Subcutaneous abdominal adipose tissue (tissue), 5 donors: ENCODE measurements around the gene MLST8.

Experiments
- H3K27ac ChIP-seq: one replicate; pipeline ENCODE4 v1.7.0; 2013; ENCODE audit warnings: low read depth, mild to moderate bottlenecking, inconsistent platforms, low read length, moderate library complexity
- H3K27me3 ChIP-seq, 5 donors: one replicate each; pipeline ENCODE4 v1.7.0; 2013; ENCODE audit warnings: low read length in 5 of 5, inconsistent platforms in 1 of 5; ENCODE audit not compliant: control insufficient read depth in 5 of 5, insufficient read depth in 4 of 5
- H3K36me3 ChIP-seq, 5 donors: one replicate each; pipeline ENCODE4 v1.7.0; 2013; ENCODE audit warnings: low read length in 5 of 5; ENCODE audit not compliant: control insufficient read depth in 5 of 5, insufficient read depth in 5 of 5
- H3K4me1 ChIP-seq, 5 donors: one replicate each; pipeline ENCODE4 v1.7.0; 2013; ENCODE audit warnings: low read length in 5 of 5, mild to moderate bottlenecking in 3 of 5, moderate library complexity in 1 of 5; ENCODE audit not compliant: control insufficient read depth in 5 of 5, insufficient read depth in 5 of 5
- H3K4me3 ChIP-seq, 5 donors: one replicate each; pipeline ENCODE4 v1.7.0; 2013; ENCODE audit warnings: low read length in 5 of 5, low read depth in 1 of 5
- H3K9ac ChIP-seq, 5 donors: one replicate each; pipeline ENCODE4 v1.7.0; 2013; ENCODE audit warnings: low read length in 5 of 5, mild to moderate bottlenecking in 4 of 5, moderate library complexity in 3 of 5
- H3K9me3 ChIP-seq, 5 donors: one replicate each; pipeline ENCODE4 v1.7.0; 2013; ENCODE audit warnings: low read length in 5 of 5; ENCODE audit not compliant: control insufficient read depth in 5 of 5
- donor health status: healthy.
- donor health status: healthy.
- donor health status: healthy.
- donor health status: healthy.
- donor health status: healthy.

MLST8 gene

DNA sequence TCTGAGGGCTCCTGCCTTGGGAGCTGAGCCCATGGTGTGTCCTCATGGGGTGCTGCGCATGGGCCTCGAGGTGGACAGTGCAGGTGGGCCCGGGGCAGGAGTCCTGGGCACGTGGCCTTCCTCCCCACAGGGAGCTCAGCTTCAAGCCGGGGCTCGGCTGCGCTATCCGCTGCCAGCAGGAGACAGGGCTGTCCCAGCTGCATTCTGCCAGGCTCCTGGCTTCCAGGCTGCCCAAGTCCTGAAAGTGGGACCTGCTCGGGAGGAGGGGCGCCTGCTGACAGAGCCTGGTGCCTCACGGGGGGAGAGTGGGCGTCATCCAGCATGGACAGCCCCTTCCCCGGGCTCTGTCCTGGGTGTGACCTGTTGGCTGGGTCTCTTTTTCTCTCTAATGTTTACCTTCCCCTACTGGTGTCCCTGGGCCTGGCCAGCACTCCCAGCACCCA lies 42.6 kb upstream of the MLST8 start:
- H3K27me3 ChIP-seq: no peaks in the 10 kb centered on the region
- H3K27ac ChIP-seq: no peak overlapping the region
- peaks cover 0 to 41% (median 36%) of the 10 kb centered on the region in 5 donors for H3K4me1 ChIP-seq
- H3K36me3 ChIP-seq: peaks cover 0 to 23% (median 19%) of the 10 kb centered on the region in 5 donors
- no peaks in the 10 kb centered on the region for H3K9me3 ChIP-seq
- no peak overlapping the region for H3K9ac ChIP-seq
- H3K4me3 ChIP-seq: no peak overlapping the region

DNA sequence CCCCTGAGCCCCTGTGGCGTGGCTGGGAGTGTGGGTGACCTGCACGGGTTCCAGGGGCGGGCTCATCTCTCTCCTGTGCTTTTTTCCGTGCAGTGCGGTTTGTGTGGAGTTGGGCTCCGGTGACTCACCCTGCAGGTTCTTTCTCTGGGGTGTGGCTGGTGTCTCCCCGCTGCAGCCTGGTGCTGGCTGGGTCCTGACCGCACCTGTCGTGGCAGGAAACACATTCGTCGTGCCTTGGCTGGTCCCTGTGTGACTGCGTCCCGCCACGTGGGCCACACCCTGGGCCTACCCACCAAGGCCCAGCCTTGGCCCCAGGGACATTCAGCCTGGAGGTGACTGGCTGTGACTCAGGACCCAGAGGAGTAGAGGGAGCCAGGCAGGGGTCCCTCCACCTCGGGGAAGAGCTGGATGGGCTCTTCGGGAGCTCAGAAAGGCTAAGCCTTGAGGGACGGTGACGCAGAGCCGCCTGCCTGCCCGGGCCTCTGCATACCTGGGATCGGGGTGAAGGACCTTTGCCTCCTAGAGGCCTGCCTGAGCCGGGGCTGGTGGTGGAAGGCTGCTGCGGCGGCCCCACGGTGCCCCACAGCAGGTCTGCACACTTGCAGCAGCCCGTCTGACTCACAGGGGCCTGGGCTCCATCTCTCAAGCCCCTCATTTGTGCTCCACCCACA lies 41.9 kb upstream of the MLST8 start:
- Histone ChIP-seq H3K27me3 (no peaks in the 10 kb centered on the region), H3K27ac (no peak overlapping the region), H3K9ac (no peak overlapping the region), H3K36me3 (peaks cover 0 to 30% (median 25%) of the 10 kb centered on the region in 5 donors), H3K4me3 (no peak overlapping the region), H3K9me3 (no peaks in the 10 kb centered on the region), H3K4me1 (peaks cover 0 to 34% (median 29%) of the 10 kb centered on the region in 5 donors)

DNA sequence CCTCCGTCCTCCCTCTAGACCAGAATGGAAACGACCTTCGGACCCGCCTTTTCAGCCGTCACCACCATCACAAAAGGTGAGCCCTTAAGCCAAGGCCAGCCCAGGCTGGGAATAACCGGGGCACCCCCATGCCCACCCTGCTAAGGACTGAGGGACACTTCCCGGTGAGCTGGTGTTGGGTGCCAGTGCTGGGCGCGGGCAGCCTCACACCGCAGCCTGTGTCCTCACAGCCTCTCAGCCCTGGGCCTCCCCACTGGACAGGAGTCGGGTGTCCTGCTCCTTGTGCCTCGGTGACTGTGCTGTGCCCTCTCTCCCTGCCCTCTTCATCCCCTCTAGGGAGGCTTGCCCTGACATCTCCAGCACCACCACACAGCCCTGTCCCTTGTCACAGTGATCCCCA lies 39.4 kb upstream of the MLST8 start:
- Histone ChIP-seq H3K36me3 (peaks cover 0 to 43% (median 30%) of the 10 kb centered on the region in 5 donors), H3K9me3 (no peaks in the 10 kb centered on the region), H3K4me3 (no peak overlapping the region), H3K9ac (no peak overlapping the region), H3K4me1 (peaks cover 0 to 20% (median 17%) of the 10 kb centered on the region in 5 donors), H3K27me3 (no peaks in the 10 kb centered on the region), H3K27ac (no peak overlapping the region)

DNA sequence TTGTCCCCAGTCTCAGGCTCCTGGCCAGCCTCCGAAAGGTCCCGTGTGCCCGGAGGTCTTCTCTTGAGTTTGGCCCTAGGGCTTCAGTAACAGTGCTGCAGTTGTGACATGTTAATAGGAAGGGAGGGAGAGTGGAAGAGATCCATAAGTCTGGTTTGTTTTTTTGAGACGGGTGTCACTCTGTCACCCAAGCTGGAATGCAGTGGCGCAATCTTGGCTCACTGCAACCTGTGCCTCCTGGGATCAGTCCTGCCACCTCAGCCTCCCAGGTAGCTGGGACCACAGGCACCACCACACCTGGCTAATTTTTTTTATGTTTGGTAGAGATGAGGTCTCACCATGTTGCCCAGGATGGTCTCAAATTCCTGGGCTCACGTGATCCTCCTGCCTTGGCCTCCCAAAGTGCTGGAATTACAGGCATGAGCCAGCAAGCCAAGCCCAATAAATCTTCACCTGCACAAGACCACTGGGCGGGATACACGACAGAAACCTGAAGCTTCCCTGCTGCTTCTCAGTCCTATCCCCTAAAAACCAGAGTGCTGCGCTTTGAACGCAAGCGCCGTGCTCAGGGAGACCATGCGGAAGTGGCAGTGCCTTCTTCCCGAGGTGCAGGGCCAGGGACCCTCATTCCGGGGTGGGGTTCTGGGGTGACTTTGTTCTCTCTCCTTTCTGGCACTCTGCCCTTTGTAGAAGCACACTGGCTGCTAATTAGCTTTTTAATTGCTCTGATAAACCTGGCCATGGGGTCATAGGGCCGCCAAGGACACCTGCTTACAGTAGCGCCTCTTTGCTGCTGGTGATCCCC lies 38.8 kb upstream of the MLST8 start:
- H3K4me1 ChIP-seq: peaks cover 0 to 20% (median 16%) of the 10 kb centered on the region in 5 donors

DNA sequence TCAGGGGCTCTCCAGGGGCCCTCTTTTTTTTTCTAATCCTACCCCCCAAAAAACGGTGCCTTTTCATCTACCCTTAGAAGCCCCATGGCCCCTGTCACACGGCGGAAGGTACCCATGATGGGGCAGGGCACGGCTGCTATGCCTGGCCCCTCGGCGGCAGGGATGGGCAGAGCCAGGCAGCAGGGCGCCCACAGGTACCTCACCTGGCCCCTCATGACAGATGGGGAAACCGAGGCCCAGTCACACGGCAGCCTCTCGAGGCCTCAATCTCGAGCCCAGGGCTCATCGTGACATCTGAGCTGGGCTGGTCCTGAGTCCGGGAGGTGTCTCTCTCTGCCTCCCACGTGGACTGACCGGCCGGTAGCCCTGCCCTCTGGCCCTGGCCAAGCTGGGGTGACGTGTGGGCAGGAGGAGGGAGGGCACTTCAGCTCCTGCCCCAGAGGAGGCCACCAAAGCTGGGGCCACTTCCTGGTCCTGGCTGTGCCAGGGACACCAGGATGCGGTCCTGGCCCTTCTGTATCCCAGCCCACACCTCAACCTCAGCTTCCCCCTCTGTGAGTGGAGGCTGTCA lies 38.1 kb upstream of the MLST8 start:
- Histone ChIP-seq H3K27ac (no peak overlapping the region), H3K36me3 (peaks cover 0 to 56% (median 42%) of the 10 kb centered on the region in 5 donors), H3K9me3 (no peaks in the 10 kb centered on the region), H3K4me1 (peaks cover 0 to 20% (median 10%) of the 10 kb centered on the region in 5 donors), H3K4me3 (no peak overlapping the region), H3K9ac (no peak overlapping the region), H3K27me3 (no peaks in the 10 kb centered on the region)

More for the DNA sequence above, 38.8 kb upstream of the MLST8 start:
- no peaks in the 10 kb centered on the region for H3K9me3 ChIP-seq
- H3K4me3 ChIP-seq: no peak overlapping the region
- peaks cover 0 to 49% (median 35%) of the 10 kb centered on the region in 5 donors for H3K36me3 ChIP-seq
- no peaks in the 10 kb centered on the region for H3K27me3 ChIP-seq
- no peak overlapping the region for H3K9ac ChIP-seq
- no peak overlapping the region for H3K27ac ChIP-seq

DNA sequence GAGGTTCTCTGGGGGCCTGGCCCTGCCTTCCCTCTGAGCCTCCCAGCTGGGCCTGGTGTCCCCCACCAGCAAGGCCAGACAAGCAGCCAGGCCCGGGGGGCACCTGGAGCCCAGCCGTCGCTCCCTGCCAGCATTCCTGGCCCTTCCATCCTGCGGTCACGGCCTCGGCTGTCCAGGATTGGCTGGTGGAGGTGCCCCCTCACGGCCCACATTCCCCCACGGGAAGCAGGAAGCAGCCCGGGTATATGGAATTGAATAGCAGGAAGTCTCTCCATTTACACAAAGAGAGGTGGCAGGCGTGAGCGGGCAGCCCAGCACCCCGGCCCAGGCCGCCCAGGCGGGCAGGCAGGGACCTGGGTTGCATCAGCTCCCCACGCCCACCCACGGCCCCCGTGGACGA lies 35.2 kb upstream of the MLST8 start:
- Histone ChIP-seq H3K4me1 (peaks cover 0 to 20% (median 10%) of the 10 kb centered on the region in 5 donors), H3K9ac (peak overlapping the region in 3 of 5 donors; percentile 8 to 72 (median 20)), H3K4me3 (peak overlapping the region in 3 of 5 donors; percentile 51 to 66 (median 59)), H3K27me3 (no peaks in the 10 kb centered on the region), H3K36me3 (peaks cover 0 to 83% (median 63%) of the 10 kb centered on the region in 5 donors), H3K9me3 (no peaks in the 10 kb centered on the region), H3K27ac (peak overlapping the region; percentile 78)

DNA sequence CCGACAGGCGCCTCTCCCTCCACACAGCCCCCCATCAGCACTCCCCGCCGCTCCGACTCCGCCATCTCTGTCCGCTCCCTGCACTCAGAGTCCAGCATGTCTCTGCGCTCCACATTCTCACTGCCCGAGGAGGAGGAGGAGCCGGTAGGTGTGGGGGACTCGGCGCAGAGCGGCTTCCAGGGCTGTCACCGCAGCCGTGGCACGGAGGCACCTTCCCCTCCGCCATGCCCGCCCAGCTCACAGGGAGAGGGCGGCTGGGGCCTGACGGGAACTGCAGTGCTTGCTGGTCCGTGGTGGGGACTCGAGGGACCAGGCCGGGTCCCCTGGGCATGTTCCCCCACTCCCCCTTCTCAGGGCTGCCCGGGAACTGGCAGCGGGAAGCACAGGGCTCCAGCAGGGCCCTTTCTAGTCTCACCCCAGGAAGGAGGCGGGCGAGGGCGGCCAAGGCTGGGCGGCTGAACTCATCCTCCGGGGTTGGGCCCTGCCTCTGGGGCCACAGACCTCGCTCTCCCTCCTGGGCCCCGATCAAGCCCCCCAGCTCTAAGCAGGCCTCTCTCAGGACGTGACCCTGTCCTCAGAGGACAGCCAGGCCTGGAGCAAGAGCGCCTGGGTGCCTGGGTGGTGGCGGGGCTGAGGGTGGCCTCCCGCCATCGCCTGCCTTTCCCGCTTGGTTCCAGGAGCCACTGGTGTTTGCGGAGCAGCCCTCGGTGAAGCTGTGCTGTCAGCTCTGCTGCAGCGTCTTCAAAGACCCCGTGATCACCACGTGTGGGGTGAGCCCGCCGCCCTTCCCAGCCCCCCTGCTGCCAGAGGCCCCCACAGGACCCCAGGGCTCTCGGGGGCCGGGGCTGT lies 34.4 kb upstream of the MLST8 start:
- peaks cover 0 to 20% (median 10%) of the 10 kb centered on the region in 5 donors for H3K4me1 ChIP-seq
- H3K9me3 ChIP-seq: no peaks in the 10 kb centered on the region
- H3K9ac ChIP-seq: peak overlapping the region in 2 of 5 donors; percentile 20 to 72
- peaks cover 0 to 85% (median 66%) of the 10 kb centered on the region in 5 donors for H3K36me3 ChIP-seq
- H3K4me3 ChIP-seq: peak overlapping the region in 3 of 5 donors; percentile 51 to 66 (median 59)
- H3K27me3 ChIP-seq: no peaks in the 10 kb centered on the region
- peak overlapping the region; percentile 78 for H3K27ac ChIP-seq

DNA sequence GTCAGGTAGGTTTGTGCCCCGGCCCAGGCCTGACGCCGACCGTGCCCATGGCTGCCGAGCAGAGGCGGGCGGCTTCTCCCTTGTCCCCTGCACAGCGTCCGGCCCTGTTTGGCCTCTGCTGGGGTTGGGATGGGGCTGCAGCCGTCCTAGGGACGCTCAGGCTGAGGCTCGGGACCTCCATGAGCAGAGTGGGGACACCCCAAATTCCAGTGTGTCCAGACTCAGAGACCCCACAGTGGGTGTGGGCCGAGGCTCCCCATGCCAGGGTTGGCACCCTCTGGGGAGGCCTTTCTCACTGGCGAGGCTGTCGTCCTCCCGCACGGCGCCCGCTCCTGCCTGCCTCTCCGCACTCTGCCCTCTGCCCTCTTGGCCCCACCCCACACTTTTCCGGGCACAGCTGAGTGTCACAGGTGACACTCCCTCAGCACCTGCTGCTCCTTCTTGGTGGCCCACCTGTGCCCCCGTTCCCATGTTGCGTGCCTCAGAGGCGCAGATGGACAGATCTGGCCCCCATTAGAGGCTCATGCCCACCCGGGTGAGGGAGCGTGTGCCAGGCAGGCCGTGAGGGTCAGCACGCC lies 33.6 kb upstream of the MLST8 start:
- peaks cover 0 to 20% (median 10%) of the 10 kb centered on the region in 5 donors for H3K4me1 ChIP-seq
- H3K9ac ChIP-seq: no peak overlapping the region
- no peaks in the 10 kb centered on the region for H3K27me3 ChIP-seq
- no peak overlapping the region for H3K27ac ChIP-seq
- H3K4me3 ChIP-seq: no peak overlapping the region
- H3K9me3 ChIP-seq: no peaks in the 10 kb centered on the region
- H3K36me3 ChIP-seq: peaks cover 0 to 85% (median 66%) of the 10 kb centered on the region in 5 donors

DNA sequence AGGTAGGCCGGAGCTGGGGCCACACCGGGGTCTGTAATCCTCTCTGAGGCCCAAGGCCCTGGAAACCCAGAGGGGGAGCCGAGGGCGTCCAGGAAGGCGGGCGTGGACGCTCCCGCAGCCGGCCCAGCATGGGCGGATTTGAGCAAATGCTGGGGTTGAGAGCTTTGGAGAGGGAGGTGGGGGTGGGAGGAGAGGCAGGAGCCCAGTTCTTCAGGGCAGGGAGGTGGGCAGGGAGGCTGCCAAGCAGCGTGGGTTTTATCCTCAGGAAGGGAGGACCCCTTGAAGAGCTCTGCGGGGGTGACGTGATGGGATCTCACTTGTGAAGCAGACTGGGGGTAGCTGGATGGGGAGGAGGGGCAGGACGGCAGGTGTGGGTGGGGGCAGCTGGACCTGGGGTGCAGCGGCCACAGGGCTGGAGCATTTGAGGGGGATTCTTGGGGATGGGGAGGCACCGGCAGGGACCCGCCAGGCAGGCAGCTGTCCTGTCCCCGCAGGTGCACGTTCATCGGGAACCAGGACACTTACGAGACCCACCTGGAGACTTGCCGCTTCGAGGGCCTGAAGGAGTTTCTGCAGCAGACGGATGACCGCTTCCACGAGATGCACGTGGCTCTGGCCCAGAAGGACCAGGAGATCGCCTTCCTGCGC lies 32.4 kb upstream of the MLST8 start:
- H3K36me3 ChIP-seq: peaks cover 0 to 85% (median 67%) of the 10 kb centered on the region in 5 donors
- no peaks in the 10 kb centered on the region for H3K9me3 ChIP-seq
- peaks cover 0 to 20% (median 10%) of the 10 kb centered on the region in 5 donors for H3K4me1 ChIP-seq
- H3K4me3 ChIP-seq: no peak overlapping the region
- no peak overlapping the region for H3K9ac ChIP-seq
- no peaks in the 10 kb centered on the region for H3K27me3 ChIP-seq
- no peak overlapping the region for H3K27ac ChIP-seq
